ENCODE results near the gene TPPP2. TPM values are rescaled to one million over a fixed set of nuclear protein-coding genes. Genes with fewer than 3 reads are reported as not detected.

TPPP2 gene
- total RNA-seq (2022; extraction: Qiagen RNA extraction; ENCODE audit: low read depth), result not detected in 5 replicates

GRCh38 chr14:21029917-21030316, at the start of gene TPPP2:
Gene TPPP2, plus strand, starts transcription at chr14:21030217. Its CDS starts 365 bp downstream, at chr14:21030582.

GRCh38 chr14:20989787-20990600, 40.0 kb upstream of the TPPP2 start, which contains the start of gene METTL17:
Gene METTL17, plus strand, starts transcription at chr14:20989980. Its CDS starts 23 bp downstream, at chr14:20990003.

GRCh38 chr14:20998674-20999366, 31.2 kb upstream of the TPPP2 start, which contains the start of gene SLC39A2:
Gene SLC39A2, plus strand, starts transcription at chr14:20999293. Its CDS starts 154 bp downstream, at chr14:20999447.

GRCh38 chr14:21024585-21025370, 5.2 kb upstream of the TPPP2 start, which contains the start of gene NDRG2:
Gene NDRG2, minus strand, starts transcription at chr14:21025061. Its CDS starts 1,746 bp downstream, at chr14:21023315.

GRCh38 chr14:21034707-21035106, 4.7 kb downstream of the TPPP2 start, which contains the start of gene RNASE13:
Gene RNASE13, minus strand, starts transcription at chr14:21034807. Its CDS starts 519 bp downstream, at chr14:21034288.

GRCh38 chr14:21041676-21042433, 11.8 kb downstream of the TPPP2 start, which contains the start of gene RNASE7:
Gene RNASE7, plus strand, starts transcription at chr14:21042362. Its CDS starts 631 bp downstream, at chr14:21042993.

GRCh38 chr14:21057803-21058675, 28.0 kb downstream of the TPPP2 start, which contains the start of gene RNASE8:
Gene RNASE8, plus strand, starts transcription at chr14:21057822. Its CDS starts 71 bp downstream, at chr14:21057893.

GRCh38 chr14:21070083-21070609, 40.1 kb downstream of the TPPP2 start, which contains the start of gene ARHGEF40:
Gene ARHGEF40, plus strand, starts transcription at chr14:21070304. Its CDS starts 93 bp downstream, at chr14:21070397.

Other genes starting within 250 kb of the TPPP2 start
- not detected in 5 replicates for gene RNASE6, start 248.9 kb upstream of the TPPP2 start, total RNA-seq (2022; extraction: Qiagen RNA extraction; ENCODE audit: low read depth)
- gene RNASE1, start 227.4 kb upstream of the TPPP2 start, total RNA-seq (2022; extraction: Qiagen RNA extraction; ENCODE audit: low read depth), result 0.22 to 0.36 TPM (median 0.26 TPM) in 4 of 5 replicates, not detected in the other
- gene RNASE3, start 138.8 kb upstream of the TPPP2 start, total RNA-seq (2022; extraction: Qiagen RNA extraction; ENCODE audit: low read depth), result not detected in 5 replicates
- not detected in 5 replicates for gene RNASE2, start 74.7 kb upstream of the TPPP2 start, total RNA-seq (2022; extraction: Qiagen RNA extraction; ENCODE audit: low read depth)
- 70.0 to 77.7 TPM (median 75.4 TPM) in 5 replicates for gene METTL17, start 40.2 kb upstream of the TPPP2 start, total RNA-seq (2022; extraction: Qiagen RNA extraction; ENCODE audit: low read depth)
- gene SLC39A2, start 30.9 kb upstream of the TPPP2 start, total RNA-seq (2022; extraction: Qiagen RNA extraction; ENCODE audit: low read depth), result 0.09 TPM in 1 of 5 replicates, not detected in the others
- gene NDRG2, start 5.2 kb upstream of the TPPP2 start, total RNA-seq (2022; extraction: Qiagen RNA extraction; ENCODE audit: low read depth), result 2.8 to 3.7 TPM (median 3.0 TPM) in 5 replicates
- not detected in 5 replicates for gene RNASE13, start 4.6 kb downstream of the TPPP2 start, total RNA-seq (2022; extraction: Qiagen RNA extraction; ENCODE audit: low read depth)
- not detected in 5 replicates for gene RNASE7, start 12.1 kb downstream of the TPPP2 start, total RNA-seq (2022; extraction: Qiagen RNA extraction; ENCODE audit: low read depth)
- not detected in 5 replicates for gene RNASE8, start 27.6 kb downstream of the TPPP2 start, total RNA-seq (2022; extraction: Qiagen RNA extraction; ENCODE audit: low read depth)
- 10.3 to 13.8 TPM (median 12.3 TPM) in 5 replicates for gene ARHGEF40, start 40.1 kb downstream of the TPPP2 start, total RNA-seq (2022; extraction: Qiagen RNA extraction; ENCODE audit: low read depth)
- gene ZNF219, start 68.4 kb downstream of the TPPP2 start, total RNA-seq (2022; extraction: Qiagen RNA extraction; ENCODE audit: low read depth), result 19.5 to 32.9 TPM (median 29.0 TPM) in 5 replicates
- gene TMEM253, start 70.8 kb downstream of the TPPP2 start, total RNA-seq (2022; extraction: Qiagen RNA extraction; ENCODE audit: low read depth), result 0.37 to 1.4 TPM (median 1.1 TPM) in 5 replicates
- gene OR5AU1, start 125.8 kb downstream of the TPPP2 start, total RNA-seq (2022; extraction: Qiagen RNA extraction; ENCODE audit: low read depth), result not detected in 5 replicates
- gene HNRNPC, start 239.2 kb downstream of the TPPP2 start, total RNA-seq (2022; extraction: Qiagen RNA extraction; ENCODE audit: low read depth), result 834 to 993 TPM (median 864 TPM) in 5 replicates
- 0.24 to 0.54 TPM (median 0.26 TPM) in 5 replicates for gene RPGRIP1, start 249.9 kb downstream of the TPPP2 start, total RNA-seq (2022; extraction: Qiagen RNA extraction; ENCODE audit: low read depth)